ENCODE data around the gene ASCL1.

The ASCL1 gene

GRCh38 chr12:102953221-102953620, 4.3 kb upstream of the ASCL1 start:
- DNase-seq = no peak

- no peak for DNase-seq
Measured at GRCh38 chr12:102954134-102954533, 3.3 kb upstream of the ASCL1 start.

GRCh38 chr12:102955926-102956737, 1.3 kb upstream of the ASCL1 start:
- no peak for DNase-seq

GRCh38 chr12:102956738-102957327, 641 bp upstream of the ASCL1 start:
- no peak for DNase-seq

GRCh38 chr12:102958073-102958829, 777 bp downstream of the ASCL1 start:
- DNase-seq = no peak

DNA sequence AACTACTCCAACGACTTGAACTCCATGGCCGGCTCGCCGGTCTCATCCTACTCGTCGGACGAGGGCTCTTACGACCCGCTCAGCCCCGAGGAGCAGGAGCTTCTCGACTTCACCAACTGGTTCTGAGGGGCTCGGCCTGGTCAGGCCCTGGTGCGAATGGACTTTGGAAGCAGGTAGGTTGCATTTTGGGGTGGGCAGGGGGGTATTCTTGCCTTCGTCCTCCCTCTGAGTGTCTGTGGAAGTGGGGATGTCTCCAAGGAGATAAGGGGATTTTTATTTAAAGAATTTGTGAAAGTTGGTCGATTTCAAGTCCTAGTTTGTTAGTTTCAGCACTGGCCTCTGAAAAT, 1.3 kb downstream of the ASCL1 start:
- DNase-seq = no peak

GRCh38 chr12:102959391-102959790, 1.9 kb downstream of the ASCL1 start:
- no peak for DNase-seq

DNA sequence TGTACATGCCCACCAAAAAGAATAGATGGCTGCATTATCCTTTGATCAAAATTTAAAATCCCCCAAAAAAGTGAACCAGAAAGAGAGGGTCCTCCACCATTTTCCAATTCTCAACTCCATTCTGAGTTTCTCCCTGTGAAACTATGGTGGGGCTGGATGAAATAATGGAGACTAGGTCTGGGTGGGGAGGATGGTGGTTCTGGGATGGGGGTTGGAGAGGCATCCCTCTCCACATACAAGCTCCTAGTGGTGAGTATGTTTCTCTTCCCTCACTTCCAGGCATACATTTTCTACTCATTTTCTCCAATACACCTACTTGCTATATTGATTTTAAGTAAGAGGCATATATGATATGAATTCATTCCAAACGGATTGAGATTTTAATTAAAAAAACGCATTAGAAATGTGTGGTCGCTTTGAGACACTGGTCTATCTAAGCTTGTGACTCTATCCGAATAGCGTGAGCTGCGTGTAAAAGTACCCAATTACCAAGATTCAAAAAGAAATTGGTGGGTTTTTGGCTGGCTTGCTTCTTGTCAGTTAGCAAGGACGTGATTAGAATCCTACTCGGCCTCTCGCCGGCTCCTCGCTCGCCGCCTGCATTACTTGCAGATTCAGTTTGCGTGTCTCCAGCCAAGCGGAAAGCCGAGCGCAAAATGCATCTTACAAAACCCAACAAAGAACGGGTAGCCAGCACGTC, 3.4 kb downstream of the ASCL1 start:
- DNase-seq = no peak

GRCh38 chr12:102961466-102961855, 4.0 kb downstream of the ASCL1 start:
- no peak for DNase-seq

DNA sequence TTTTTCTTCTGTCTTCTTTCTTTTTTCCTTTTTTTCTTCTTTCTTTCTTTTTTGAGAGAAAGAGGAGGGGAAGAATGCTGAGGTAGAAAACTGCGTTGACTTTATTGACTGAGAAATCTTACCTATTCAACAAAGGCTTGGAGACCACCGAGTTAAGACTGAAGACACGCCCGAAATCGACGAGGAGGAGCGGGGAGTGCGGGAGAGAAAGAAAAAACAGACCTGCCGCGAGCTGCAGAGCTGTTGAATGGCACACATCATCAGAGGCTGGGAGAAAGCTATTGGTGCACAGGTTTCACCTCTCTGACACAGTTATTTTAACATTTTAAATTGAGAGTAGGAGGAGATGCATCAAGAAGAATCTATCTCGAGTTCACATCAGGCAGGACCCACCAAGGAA, 5.1 kb downstream of the ASCL1 start:
- no peak for DNase-seq

DNA sequence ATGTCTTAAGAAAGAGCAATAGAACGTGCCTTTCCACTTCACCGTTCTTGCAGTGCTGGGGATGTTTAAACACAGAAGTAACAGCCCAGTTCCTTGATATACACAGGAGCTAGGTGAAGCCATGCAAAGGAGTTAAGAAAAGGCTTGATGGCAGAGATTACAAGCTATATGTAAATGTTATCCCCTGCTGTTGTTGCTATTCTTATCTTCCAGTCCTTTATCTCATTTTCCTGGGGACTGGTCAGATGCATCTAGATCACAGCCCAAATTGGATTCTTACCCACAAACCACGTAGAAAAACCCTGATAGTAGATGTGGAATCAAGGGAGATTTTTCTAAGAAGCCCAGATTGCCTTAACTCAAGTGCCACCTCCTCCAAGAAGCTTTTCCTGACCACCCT, 5.5 kb downstream of the ASCL1 start:
- DNase-seq = no peak

DNA sequence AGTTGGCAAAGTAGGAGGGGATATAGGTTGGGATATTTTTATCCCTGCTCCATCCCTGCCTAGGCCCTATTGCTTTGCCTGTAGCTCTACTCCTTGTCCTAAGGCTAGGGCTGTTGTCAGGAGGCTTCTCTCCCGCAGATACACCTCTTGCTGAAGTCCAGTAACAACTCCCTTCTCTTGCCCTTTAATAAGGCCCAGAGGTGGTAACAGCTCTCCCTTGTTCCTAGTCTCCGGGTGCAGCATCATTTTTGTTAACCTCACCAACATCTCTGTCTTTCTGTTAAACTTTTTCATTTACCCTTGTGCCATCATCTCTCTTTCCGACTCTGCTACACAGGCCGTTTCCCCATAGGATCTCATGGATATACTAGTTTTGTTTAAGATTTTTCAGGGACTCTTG, 6.3 kb downstream of the ASCL1 start:
- DNase-seq = no peak

DNA sequence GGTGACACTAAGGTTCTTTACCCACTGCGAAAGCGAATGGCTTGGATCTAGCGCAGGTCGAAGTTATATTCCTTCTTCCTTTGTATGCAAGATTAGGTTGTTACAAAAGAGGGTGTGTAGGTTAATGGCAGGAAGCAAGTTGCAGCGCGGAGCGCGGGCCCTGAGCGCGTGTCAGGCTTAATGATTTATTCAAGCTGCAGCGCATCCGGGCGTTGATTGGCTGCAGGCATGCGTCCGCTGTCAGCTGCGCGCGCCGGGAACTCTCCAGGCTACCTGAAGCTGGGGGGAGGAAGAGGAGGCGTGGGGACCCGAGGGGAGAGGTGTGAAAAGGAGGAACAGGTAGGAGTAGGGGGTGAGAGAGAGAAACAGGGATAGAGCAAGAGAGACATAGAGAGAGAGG, 7.4 kb downstream of the ASCL1 start:
- DNase-seq = no peak

DNA sequence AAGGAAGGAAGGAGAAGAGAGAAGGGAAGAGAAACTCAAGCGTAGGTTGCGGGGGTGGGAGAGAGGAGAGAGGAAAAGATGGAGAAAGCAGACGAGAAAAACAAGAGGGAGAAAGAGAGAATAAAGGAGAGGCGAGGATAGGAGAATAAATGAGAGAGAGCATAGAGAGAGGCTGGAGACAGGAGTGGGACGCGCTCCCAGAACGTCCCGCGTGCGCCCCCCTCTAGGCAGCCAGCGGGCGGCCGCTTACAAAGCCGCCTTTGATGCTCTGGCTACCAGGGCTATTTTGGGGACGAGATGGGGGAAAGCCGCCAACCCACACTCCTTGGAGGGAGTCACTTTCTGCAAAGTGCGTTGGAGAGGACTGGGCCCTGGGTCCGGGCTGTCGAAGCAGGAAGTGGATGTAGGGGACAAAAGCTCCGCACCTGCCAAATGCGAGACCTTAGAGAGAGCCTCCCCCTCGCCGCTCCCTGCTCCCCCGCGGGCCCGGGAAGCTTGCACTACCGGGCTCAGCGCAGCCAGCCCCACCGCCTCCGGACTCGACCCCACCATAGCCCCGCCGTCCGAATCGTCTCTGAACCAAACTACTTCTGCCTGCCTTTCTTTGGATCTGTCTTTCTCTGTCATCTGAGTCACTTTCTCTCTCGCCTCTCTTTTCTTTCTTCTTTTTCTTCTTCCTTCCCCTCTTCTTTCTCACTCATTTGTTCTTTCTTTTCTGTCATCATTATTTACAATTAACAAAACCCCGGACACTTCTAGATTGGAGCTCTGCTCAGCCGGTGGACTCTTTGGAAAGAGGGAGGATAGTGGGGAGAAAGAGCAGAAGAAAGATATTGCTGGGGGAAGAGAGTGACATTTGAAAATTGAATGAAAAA, 8.0 kb downstream of the ASCL1 start:
- no peak for DNase-seq

DNA sequence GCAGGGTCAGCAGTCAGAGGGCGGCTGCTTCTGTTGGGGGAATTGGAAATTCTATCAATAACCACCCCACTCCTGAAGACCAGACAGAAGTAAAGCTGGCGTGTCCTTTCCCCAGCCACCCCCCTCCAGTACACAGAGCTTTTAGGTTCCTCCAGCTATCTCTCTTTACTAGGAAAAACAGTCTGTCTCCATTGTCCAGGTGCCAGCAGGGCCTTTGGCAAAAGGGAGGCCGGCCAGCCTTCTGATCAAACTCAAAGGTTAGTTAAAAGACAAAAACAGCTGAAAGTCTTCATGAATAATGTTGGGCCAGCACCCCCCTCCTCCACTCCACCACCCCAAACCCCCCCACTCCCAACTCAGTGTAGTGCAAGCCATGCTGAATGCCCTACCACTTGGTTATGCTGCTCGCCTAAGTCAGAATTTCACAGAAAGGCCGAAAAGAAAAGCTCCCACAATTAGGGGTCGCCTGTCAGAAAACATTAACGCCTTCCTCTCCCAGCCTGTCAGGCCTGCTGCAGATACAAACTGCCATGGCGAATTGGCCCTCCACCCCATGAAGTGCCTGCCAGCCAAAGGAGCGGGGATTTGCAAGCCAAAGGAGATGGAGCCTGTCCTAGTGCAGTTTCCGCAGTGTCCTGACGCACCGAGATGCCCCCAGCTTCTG, 8.9 kb downstream of the ASCL1 start:
- DNase-seq = no peak

- no peak for DNase-seq
Measured at GRCh38 chr12:102970780-102971179, 13.3 kb downstream of the ASCL1 start.

GRCh38 chr12:102971227-102971626, 13.8 kb downstream of the ASCL1 start:
- no peak for DNase-seq

DNA sequence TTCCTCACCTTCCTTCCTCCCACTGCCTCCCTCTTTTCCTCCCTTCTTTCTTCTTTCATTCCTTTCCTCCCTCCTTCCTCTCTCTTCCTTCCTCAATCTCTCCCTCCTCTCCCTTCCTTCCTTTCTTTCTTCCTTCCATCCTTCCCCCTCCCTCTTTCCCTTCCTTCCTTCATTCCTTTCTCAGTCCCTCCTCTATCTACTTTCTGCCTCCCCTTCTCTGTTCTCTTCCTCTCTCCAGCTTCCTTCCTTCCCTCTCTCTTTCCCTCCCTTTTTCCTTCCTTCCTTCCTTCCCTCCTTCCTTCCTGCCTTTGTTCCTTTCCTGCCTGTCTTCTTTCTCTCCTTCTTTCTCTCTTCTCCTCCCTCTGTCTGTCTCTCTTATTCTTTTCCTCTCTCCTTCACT, 16.1 kb downstream of the ASCL1 start:
- no peak for DNase-seq

DNA sequence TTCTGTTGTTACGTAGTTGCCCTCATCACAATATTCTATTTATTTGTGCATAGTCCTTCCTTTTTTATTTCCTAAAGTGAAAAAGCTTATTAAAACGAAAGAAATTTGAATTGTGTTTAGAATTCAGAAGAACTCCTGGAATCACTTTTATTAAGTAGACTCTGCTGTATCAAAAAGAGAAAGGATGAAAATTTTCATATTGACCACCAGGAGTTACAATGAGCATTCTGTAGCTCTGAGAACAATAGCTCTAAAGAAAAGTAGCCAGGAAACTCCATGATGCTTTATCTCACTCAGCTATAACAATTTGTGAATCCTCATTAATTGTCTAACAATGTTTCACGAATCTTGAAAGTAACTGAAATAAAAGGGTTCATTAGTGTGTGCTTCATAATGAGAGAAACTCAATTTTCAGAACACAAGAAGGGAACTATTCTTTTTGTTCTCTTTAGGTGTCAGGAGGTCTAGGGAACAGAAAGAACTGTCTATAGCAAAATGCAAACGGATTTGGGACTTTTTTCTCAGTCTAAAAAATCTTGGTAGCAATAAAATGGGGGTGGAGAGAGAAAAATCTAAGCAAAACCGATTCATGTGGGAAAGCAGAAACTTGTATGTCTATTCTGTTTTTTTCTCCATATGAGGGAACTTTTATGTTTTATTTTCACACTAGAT, 19.3 kb downstream of the ASCL1 start:
- DNase-seq = no peak

DNA sequence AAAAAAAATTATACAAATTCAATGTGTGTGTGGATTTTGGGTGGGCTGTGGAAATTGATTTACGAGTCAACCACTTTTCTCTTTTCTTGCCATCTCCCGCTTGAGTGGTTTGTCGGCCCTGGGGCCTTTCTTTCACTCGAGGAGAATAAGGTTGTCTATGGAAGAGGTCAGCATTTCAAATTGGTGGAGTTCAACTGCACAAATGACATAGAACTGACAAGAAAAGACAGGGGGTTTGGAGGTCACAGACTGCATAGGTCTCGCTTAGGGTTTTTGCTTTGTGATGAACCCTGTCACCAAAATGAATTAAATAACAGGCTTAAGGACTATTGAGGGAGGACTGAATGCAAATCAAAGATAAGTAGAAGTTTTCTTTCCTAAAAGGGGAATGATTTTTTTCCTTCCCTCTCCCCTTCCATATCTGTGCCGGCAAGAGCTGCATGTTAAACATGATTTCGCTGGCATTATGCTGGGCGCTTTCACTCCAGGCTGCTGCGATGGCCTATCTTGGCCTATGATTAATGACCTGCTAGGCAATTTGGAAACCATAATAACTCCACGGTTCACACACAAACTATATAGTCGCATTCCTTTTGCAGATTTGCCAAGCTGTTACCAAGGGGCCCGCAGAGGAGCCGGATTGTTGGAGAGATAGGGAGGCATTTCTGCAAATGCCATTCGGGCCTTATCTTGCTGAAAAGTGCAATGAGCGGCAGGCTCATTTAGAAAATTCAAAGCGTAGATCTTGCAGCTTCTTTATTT, 20.7 kb downstream of the ASCL1 start:
- no peak for DNase-seq

- DNase-seq = no peak
Measured at GRCh38 chr12:102980350-102980749, 22.9 kb downstream of the ASCL1 start.
